HCT116 (cell line): Measurements from ENCODE around the gene PDSS2. TPM values are rescaled to one million over a fixed set of nuclear protein-coding genes. Genes with fewer than 3 reads are reported as not detected.

Source experiments
- ATAC-seq: fragments of 200-7000 bp; cut with Tn5 transposase; 2 replicates; pipeline ENCODE4 v1.9.1; 2020; ENCODE audit warnings: mild to moderate bottlenecking, moderate library complexity
- BruUV-seq: library from RNA; stranded (reverse); fragments of 400-500 nt; replicated peaks from 2 replicates; lab custom pipeline; 2021; lab: Mats Ljungman, UMichigan
- CTCF ChIA-PET: fragments of 300-600 bp; sonication (Branson Sonifier 250); formaldehyde crosslinking; loops from one replicate; lab custom pipeline; 2021; ENCODE audit warnings: antibody characterized with exemption; lab: Charles Lee
- POLR2A ChIA-PET: fragments of 300-600, 350-600 bp; sonication (Branson Sonifier 250); formaldehyde crosslinking; loops from one replicate; lab custom pipeline; 2021; ENCODE audit warnings: antibody characterized with exemption; lab: Charles Lee
- RAD21 ChIA-PET, 2 experiments: fragments of 300-600 bp; sonication (Branson Sonifier 250); formaldehyde crosslinking; loops; one replicate each; lab custom pipeline; 2023; ENCODE audit warnings: low total read pairs in 2 of 2; ENCODE audit not compliant: uncharacterized antibody in 2 of 2, unreplicated experiment in 2 of 2, low non-redundant PET in 1 of 2; lab: Charles Lee
- DNase-seq: peaks from one replicate; pipeline ENCODE4 v3.0.0-alpha.2; 2010; ENCODE audit warnings: low read depth, low spot score
- H2AFZ ChIP-seq: fragments of 200-600 bp; shearing (Covaris generic), sonication (generic); 2 replicates; pipeline ENCODE4 v1.6.1; 2017; ENCODE audit warnings: low read depth, mixed run types, mixed read lengths, antibody characterized with exemption, low read length; ENCODE audit not compliant: poor library complexity, severe bottlenecking
- H3K27ac ChIP-seq: 2 replicates; pipeline ENCODE4 v1.5.1; 2012; ENCODE audit warnings: low read depth, low read length
- H3K27me3 ChIP-seq: fragments of 200-600 bp; sonication (generic); 2 replicates; pipeline ENCODE4 v1.6.1; 2016; ENCODE audit warnings: mixed run types, low read length, mixed read lengths; ENCODE audit not compliant: insufficient read depth
- H3K36me3 ChIP-seq, 2 experiments: fragments of 200-500 bp in 1 of 2; fragments of 200-600 bp in 1 of 2; sonication (Bioruptor generic) in 1 of 2; sonication (generic) in 1 of 2; 2 replicates each; pipeline versions ENCODE4 v1.5.1 to v1.6.1; 2014 to 2016; ENCODE audit warnings: low read length in 2 of 2, inconsistent platforms in 1 of 2, mixed read lengths in 1 of 2, mixed run types in 1 of 2; ENCODE audit not compliant: insufficient read depth in 2 of 2, control insufficient read depth in 1 of 2
- H3K4me1 ChIP-seq, 2 experiments: fragments of 200-600 bp in 1 of 2; sonication (generic) in 1 of 2; 2 replicates each; pipeline versions ENCODE4 v1.5.1 to v1.6.1; 2012 to 2017; ENCODE audit warnings: low read length in 2 of 2, inconsistent platforms in 1 of 2, mild to moderate bottlenecking in 1 of 2, mixed read lengths in 1 of 2, mixed run types in 1 of 2, moderate library complexity in 1 of 2; ENCODE audit not compliant: insufficient read depth in 2 of 2, control insufficient read depth in 1 of 2
- H3K4me2 ChIP-seq: fragments of 200-600 bp; sonication (generic); 2 replicates; pipeline ENCODE4 v1.6.1; 2017; ENCODE audit warnings: mixed run types, low read length, mixed read lengths
- H3K4me3 ChIP-seq, 2 experiments: fragments of 200-600 bp in 1 of 2; sonication (generic) in 1 of 2; replicated peaks in 1 of 2; 2 replicates each; pipeline ENCODE4 v1.5.1; 2011 to 2016; ENCODE audit warnings: low read length in 2 of 2, control low read depth in 1 of 2, low read depth in 1 of 2, mild to moderate bottlenecking in 1 of 2, mixed read lengths in 1 of 2, mixed run types in 1 of 2
- H3K79me2 ChIP-seq: fragments of 200-600 bp; sonication (generic); 2 replicates; pipeline ENCODE4 v1.6.1; 2017; ENCODE audit warnings: mild to moderate bottlenecking, mixed run types, low read length, moderate library complexity, mixed read lengths; ENCODE audit not compliant: insufficient read depth
- H3K9ac ChIP-seq: fragments of 200-600 bp; sonication (generic); 2 replicates; pipeline ENCODE4 v1.6.1; 2016; ENCODE audit warnings: low read length, mixed read lengths
- H3K9me2 ChIP-seq: fragments of 200-600 bp; sonication (generic), shearing (Covaris generic); 2 replicates; pipeline ENCODE4 v1.6.1; 2017; ENCODE audit warnings: mixed run types, mild to moderate bottlenecking, moderate library complexity; ENCODE audit not compliant: insufficient read depth
- H3K9me3 ChIP-seq, 2 experiments: fragments of 200-500 bp in 1 of 2; fragments of 200-600 bp in 1 of 2; sonication (Bioruptor generic) in 1 of 2; sonication (generic) in 1 of 2; 2 replicates each; pipeline ENCODE4 v1.6.1; 2014 to 2017; ENCODE audit warnings: low read length in 2 of 2, mixed read lengths in 2 of 2, inconsistent platforms in 1 of 2, low read depth in 1 of 2, mild to moderate bottlenecking in 1 of 2, mixed run types in 1 of 2, moderate library complexity in 1 of 2; ENCODE audit not compliant: control insufficient read depth in 1 of 2, insufficient read depth in 1 of 2
- H4K20me1 ChIP-seq: fragments of 200-600 bp; sonication (generic), shearing (Covaris generic); 2 replicates; pipeline ENCODE4 v1.6.1; 2017; ENCODE audit warnings: mixed run types, mild to moderate bottlenecking, moderate library complexity; ENCODE audit not compliant: insufficient read depth
- CEBPB ChIP-seq: IDR thresholded peaks from 2 replicates; pipeline ENCODE4 v1.6.1; 2012; ENCODE audit warnings: low read depth
- CTCF ChIP-seq, 3 experiments: fragments of 200-600 bp in 1 of 3; sonication (generic) in 1 of 3; IDR thresholded peaks in 2 of 3; conservative IDR thresholded peaks in 1 of 3; 2 replicates each; pipeline ENCODE4 v1.5.1; 2012 to 2017; ENCODE audit warnings: low read depth in 2 of 3, low read length in 2 of 3, antibody characterized with exemption in 1 of 3, borderline replicate concordance in 1 of 3, control low read depth in 1 of 3, mild to moderate bottlenecking in 1 of 3, mixed read lengths in 1 of 3, mixed run types in 1 of 3, moderate library complexity in 1 of 3; ENCODE audit not compliant: insufficient read depth in 1 of 3
- EGR1 ChIP-seq: IDR thresholded peaks from 2 replicates; pipeline ENCODE4 v1.6.1; 2012; ENCODE audit warnings: low read depth
- MAX ChIP-seq: IDR thresholded peaks from 2 replicates; pipeline ENCODE4 v1.6.1; 2012
- POLR2A ChIP-seq: IDR thresholded peaks from 2 replicates; pipeline ENCODE4 v1.7.0; 2011; ENCODE audit warnings: borderline replicate concordance; ENCODE audit not compliant: insufficient read depth, insufficient read length; ENCODE audit errors: extremely low read depth
- POLR2AphosphoS5 ChIP-seq: IDR thresholded peaks from 2 replicates; pipeline ENCODE4 v1.6.1; 2011; ENCODE audit warnings: mild to moderate bottlenecking, low read depth, low read length, moderate library complexity
- SP1 ChIP-seq: IDR thresholded peaks from 2 replicates; pipeline ENCODE4 v1.6.1; 2012; ENCODE audit warnings: low read depth
- SRF ChIP-seq: IDR thresholded peaks from 2 replicates; pipeline ENCODE4 v1.6.1; 2012; ENCODE audit warnings: low read depth
- TCF7L2 ChIP-seq: IDR thresholded peaks from 2 replicates; pipeline ENCODE4 v1.7.0; 2011; ENCODE audit warnings: borderline replicate concordance, inconsistent platforms; ENCODE audit not compliant: insufficient read depth, insufficient read length; ENCODE audit errors: extremely low read depth
- YY1 ChIP-seq: IDR thresholded peaks from 2 replicates; pipeline ENCODE4 v1.6.1; 2011; ENCODE audit warnings: low read length, low read depth, moderate library complexity, mild to moderate bottlenecking; ENCODE audit not compliant: insufficient replicate concordance; ENCODE audit errors: extremely low read depth
- ZNF274 ChIP-seq: fragments of 200-500 bp; sonication (Bioruptor generic); IDR thresholded peaks from 2 replicates; pipeline ENCODE4 v1.6.1; 2014; ENCODE audit warnings: mild to moderate bottlenecking, low read depth, low read length, inconsistent platforms
- intact Hi-C: fragments of 100-400 bp; cut with micrococcal nuclease; formaldehyde crosslinking; loops from 2 replicates; pipeline ENCODE4 v1.10.0; 2022
- total RNA-seq: library from RNA; stranded (reverse); gene quantifications from one replicate; pipeline ENCODE4 v1.2.1, GENCODE V29; 2021; ENCODE audit not compliant: unreplicated experiment
- TF ChIP-seq, protein P1 (sequence below): IDR thresholded peaks from 2 replicates; pipeline ENCODE4 v1.6.1; 2012; ENCODE audit warnings: low read depth
- TF ChIP-seq, protein P2 (sequence below): IDR thresholded peaks from 2 replicates; pipeline ENCODE4 v1.6.1; 2011; ENCODE audit warnings: mild to moderate bottlenecking, low read length, moderate library complexity; ENCODE audit not compliant: insufficient replicate concordance; ENCODE audit errors: extremely low read depth

The PDSS2 gene
- total RNA-seq, 1 experiment from 2014 or later: 12.2 TPM

DNA sequence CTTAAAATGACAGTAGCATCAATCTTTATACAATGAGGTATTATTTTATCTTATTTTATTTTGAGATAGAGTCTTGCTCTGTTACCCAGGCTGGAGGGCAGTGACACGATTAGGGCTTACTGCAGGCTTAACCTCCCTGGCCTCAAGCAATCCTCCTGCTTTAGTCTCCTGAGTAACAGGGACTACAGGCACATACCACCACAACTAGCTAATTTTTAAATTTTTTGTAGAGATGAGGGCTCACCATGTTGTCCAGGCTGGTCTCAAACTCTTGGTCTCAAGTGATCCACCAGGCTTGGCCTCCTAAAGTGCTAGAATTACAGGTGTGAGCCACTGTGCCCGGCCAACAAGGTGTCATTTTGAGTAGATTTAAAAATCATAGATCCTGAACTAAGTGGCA lies 125.9 kb downstream of the PDSS2 start:
- Histone ChIP-seq H4K20me1 (no peaks in the 10 kb centered on the region), H3K79me2 (no peaks in the 10 kb centered on the region), H3K9me2 (no peaks in the 10 kb centered on the region), H3K27ac (no peak overlapping the region), H3K9ac (no peak overlapping the region), H3K36me3 (no peaks in the 10 kb centered on the region), H3K4me2 (no peak overlapping the region), H3K4me3 (no peak overlapping the region), H3K9me3 (no peaks in the 10 kb centered on the region), H3K27me3 (no peaks in the 10 kb centered on the region), H3K4me1 (peaks cover 0 to 7% of the 10 kb centered on the region in 2 experiments; a peak in 1 of 4 replicates), H2AFZ (no peak overlapping the region)
- ChIA-PET CTCF (no interaction called here), RAD21 (no interaction called here), POLR2A (no interaction called here)
- DNase-seq (no peak), ATAC-seq (no peak)
- BruUV-seq: no TSS peak
- TF ChIP-seq TCF7L2 (no peak), YY1 (no peak), SP1 (no peak), SRF (no peak), ZNF274 (no peak), POLR2AphosphoS5 (no peak), POLR2A (no peak), CEBPB (no peak), MAX (no peak), CTCF (IDR thresholded peaks at IDR 0.05 in 2 of 3, conservative IDR thresholded peaks at IDR 0.05 in 1 of 3; ENCODE audit: borderline replicate concordance in 1 of 3, insufficient read depth in 1 of 3, low read depth in 2 of 3, low read length in 2 of 3) (no peak), EGR1 (no peak)
- TF ChIP-seq, protein P1, sequence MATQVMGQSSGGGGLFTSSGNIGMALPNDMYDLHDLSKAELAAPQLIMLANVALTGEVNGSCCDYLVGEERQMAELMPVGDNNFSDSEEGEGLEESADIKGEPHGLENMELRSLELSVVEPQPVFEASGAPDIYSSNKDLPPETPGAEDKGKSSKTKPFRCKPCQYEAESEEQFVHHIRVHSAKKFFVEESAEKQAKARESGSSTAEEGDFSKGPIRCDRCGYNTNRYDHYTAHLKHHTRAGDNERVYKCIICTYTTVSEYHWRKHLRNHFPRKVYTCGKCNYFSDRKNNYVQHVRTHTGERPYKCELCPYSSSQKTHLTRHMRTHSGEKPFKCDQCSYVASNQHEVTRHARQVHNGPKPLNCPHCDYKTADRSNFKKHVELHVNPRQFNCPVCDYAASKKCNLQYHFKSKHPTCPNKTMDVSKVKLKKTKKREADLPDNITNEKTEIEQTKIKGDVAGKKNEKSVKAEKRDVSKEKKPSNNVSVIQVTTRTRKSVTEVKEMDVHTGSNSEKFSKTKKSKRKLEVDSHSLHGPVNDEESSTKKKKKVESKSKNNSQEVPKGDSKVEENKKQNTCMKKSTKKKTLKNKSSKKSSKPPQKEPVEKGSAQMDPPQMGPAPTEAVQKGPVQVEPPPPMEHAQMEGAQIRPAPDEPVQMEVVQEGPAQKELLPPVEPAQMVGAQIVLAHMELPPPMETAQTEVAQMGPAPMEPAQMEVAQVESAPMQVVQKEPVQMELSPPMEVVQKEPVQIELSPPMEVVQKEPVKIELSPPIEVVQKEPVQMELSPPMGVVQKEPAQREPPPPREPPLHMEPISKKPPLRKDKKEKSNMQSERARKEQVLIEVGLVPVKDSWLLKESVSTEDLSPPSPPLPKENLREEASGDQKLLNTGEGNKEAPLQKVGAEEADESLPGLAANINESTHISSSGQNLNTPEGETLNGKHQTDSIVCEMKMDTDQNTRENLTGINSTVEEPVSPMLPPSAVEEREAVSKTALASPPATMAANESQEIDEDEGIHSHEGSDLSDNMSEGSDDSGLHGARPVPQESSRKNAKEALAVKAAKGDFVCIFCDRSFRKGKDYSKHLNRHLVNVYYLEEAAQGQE: no peak
- TF ChIP-seq, protein P2, sequence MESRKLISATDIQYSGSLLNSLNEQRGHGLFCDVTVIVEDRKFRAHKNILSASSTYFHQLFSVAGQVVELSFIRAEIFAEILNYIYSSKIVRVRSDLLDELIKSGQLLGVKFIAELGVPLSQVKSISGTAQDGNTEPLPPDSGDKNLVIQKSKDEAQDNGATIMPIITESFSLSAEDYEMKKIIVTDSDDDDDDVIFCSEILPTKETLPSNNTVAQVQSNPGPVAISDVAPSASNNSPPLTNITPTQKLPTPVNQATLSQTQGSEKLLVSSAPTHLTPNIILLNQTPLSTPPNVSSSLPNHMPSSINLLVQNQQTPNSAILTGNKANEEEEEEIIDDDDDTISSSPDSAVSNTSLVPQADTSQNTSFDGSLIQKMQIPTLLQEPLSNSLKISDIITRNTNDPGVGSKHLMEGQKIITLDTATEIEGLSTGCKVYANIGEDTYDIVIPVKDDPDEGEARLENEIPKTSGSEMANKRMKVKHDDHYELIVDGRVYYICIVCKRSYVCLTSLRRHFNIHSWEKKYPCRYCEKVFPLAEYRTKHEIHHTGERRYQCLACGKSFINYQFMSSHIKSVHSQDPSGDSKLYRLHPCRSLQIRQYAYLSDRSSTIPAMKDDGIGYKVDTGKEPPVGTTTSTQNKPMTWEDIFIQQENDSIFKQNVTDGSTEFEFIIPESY: no peak
- intact Hi-C loops: no loop called here
